Activated CD8-positive, alpha-beta T cell treated with anti-CD3 and anti-CD28 coated beads for 36 hours (primary cell): ENCODE results near the gene SF3B3. TPM values are rescaled to one million over a fixed set of nuclear protein-coding genes. Genes with fewer than 3 reads are reported as not detected.
A peak's percentile ranks its signal among the peaks of the same experiment; 100 is the strongest.

Experiments
- ATAC-seq: fragments of 200-7000 bp; cut with Tn5 transposase; one replicate; pipeline ENCODE4 v1.10.0; 2021; ENCODE audit warnings: mild to moderate bottlenecking, moderate library complexity
- CTCF ChIA-PET: fragments of 350-600 bp; sonication (Branson Sonifier 250); formaldehyde crosslinking; loops from one replicate; lab custom pipeline; 2021; ENCODE audit warnings: antibody characterized with exemption; lab: Charles Lee
- POLR2A ChIA-PET: fragments of 350-600 bp; sonication (Branson Sonifier 250); formaldehyde crosslinking; loops from one replicate; lab custom pipeline; 2021; ENCODE audit warnings: antibody characterized with exemption; lab: Charles Lee
- DNase-seq: peaks from one replicate; pipeline ENCODE4 v3.0.0-alpha.2; 2020
- H3K27ac Mint-ChIP-seq: one replicate; pipeline ENCODE4 v1.8.0; 2021; ENCODE audit warnings: mild to moderate bottlenecking, mixed read lengths
- H3K27me3 Mint-ChIP-seq: one replicate; pipeline ENCODE4 v1.8.0; 2021; ENCODE audit warnings: mixed read lengths
- H3K36me3 Mint-ChIP-seq: one replicate; pipeline ENCODE4 v1.8.0; 2021; ENCODE audit warnings: low read depth, mixed read lengths
- H3K4me1 Mint-ChIP-seq: one replicate; pipeline ENCODE4 v1.8.0; 2021; ENCODE audit warnings: low read depth, mixed read lengths
- H3K4me3 Mint-ChIP-seq: one replicate; pipeline ENCODE4 v1.8.0; 2021; ENCODE audit warnings: mild to moderate bottlenecking, moderate library complexity, mixed read lengths
- H3K9me3 Mint-ChIP-seq: one replicate; pipeline ENCODE4 v1.8.0; 2021; ENCODE audit warnings: mixed read lengths
- CTCF ChIP-seq: fragments of 200-600 bp; IDR thresholded peaks from one replicate; pipeline ENCODE4 v1.8.0; 2022; ENCODE audit warnings: antibody characterized with exemption, mild to moderate bottlenecking
- intact Hi-C: fragments of 100-400 bp; cut with micrococcal nuclease; formaldehyde crosslinking; loops from one replicate; pipeline ENCODE4 v1.10.0; 2022
- total RNA-seq, 2 experiments: library from RNA; stranded (reverse); gene quantifications; one replicate each; pipeline ENCODE4 v1.2.3, GENCODE V29; 2021

Gene SF3B3
- 100 to 1,000 TPM; 543 to 552 TPM for total RNA-seq

GRCh38 chr16:70523743-70524398, at the start of gene SF3B3:
Gene SF3B3 (plus strand): TSS chr16:70523816. CDS start chr16:70526657, 2,841 bp downstream.
- peak; percentile 70 for ATAC-seq
- TF ChIP-seq CTCF, result no peak
- Mint-ChIP-seq H3K27ac (peak within 1 kb of the TSS; percentile 98), H3K27me3 (no peaks in the 10 kb centered on the region), H3K9me3 (no peaks in the 10 kb centered on the region), H3K36me3 (peaks cover 47% of the 10 kb centered on the region), H3K4me1 (peaks cover 50% of the 10 kb centered on the region), H3K4me3 (peak within 1 kb of the TSS; percentile 88)
- intact Hi-C loops, result loop anchor here (10.0 kb wide), 2 partner anchors 139 to 239 kb away; partner anchors contain the start of gene AARS1
- POLR2A ChIA-PET, result interaction anchor here (0.9 to 2.9 kb wide), 13 partner anchors 9 to 272 kb away, joined by 3 to 23 read pairs (median 7); partner anchors contain the start of genes AARS1, DDX19A and EXOSC6
- peak; percentile 81 for DNase-seq
- CTCF ChIA-PET, result interaction anchor here (0.9 to 1.3 kb wide), 3 partner anchors 15 to 270 kb away, joined by 3 to 4 read pairs (median 3); no protein-coding TSS in a partner anchor

GRCh38 chr16:70474320-70475053, 49.1 kb upstream of the SF3B3 start:
- H3K27ac Mint-ChIP-seq, result no peak overlapping the region
- peaks cover 3% of the 10 kb centered on the region for H3K36me3 Mint-ChIP-seq
- intact Hi-C loops, result loop anchor here (5.0 kb wide), 1 partner anchor 82 kb away; no protein-coding TSS in a partner anchor
- ChIA-PET CTCF (no interaction called here), POLR2A (interaction anchor here (2.0 kb wide), 1 partner anchor 20 kb away, joined by 7 read pairs; the partner anchor contains the start of gene FCSK)
- no peak for ATAC-seq
- no peak overlapping the region for H3K4me3 Mint-ChIP-seq
- no peaks in the 10 kb centered on the region for H3K27me3 Mint-ChIP-seq
- no peaks in the 10 kb centered on the region for H3K9me3 Mint-ChIP-seq
- no peak for DNase-seq
- H3K4me1 Mint-ChIP-seq, result peaks cover 29% of the 10 kb centered on the region
- TF ChIP-seq CTCF, result no peak

GRCh38 chr16:70475054-70475871, 48.4 kb upstream of the SF3B3 start:
- ChIA-PET POLR2A (interaction anchor here (1.2 to 2.0 kb wide), 2 partner anchors 21 to 73 kb away, joined by 5 to 7 read pairs; partner anchors contain the start of gene FCSK), CTCF (interaction anchor here (1.3 kb wide), 1 partner anchor 95 kb away, joined by 3 read pairs; no protein-coding TSS in a partner anchor)
- no peaks in the 10 kb centered on the region for H3K27me3 Mint-ChIP-seq
- no peak for DNase-seq
- no peak for TF ChIP-seq CTCF
- peaks cover 3% of the 10 kb centered on the region for H3K36me3 Mint-ChIP-seq
- intact Hi-C loops, result loop anchor here (5.0 kb wide), 1 partner anchor 83 kb away; no protein-coding TSS in a partner anchor
- H3K9me3 Mint-ChIP-seq, result no peaks in the 10 kb centered on the region
- peaks cover 29% of the 10 kb centered on the region for H3K4me1 Mint-ChIP-seq
- ATAC-seq, result no peak
- H3K4me3 Mint-ChIP-seq, result no peak overlapping the region
- H3K27ac Mint-ChIP-seq, result peak overlapping the region; percentile 55

GRCh38 chr16:70476272-70477020, 47.2 kb upstream of the SF3B3 start:
- no peak for TF ChIP-seq CTCF
- peak; percentile 77 for DNase-seq
- Mint-ChIP-seq H3K36me3 (peaks cover 3% of the 10 kb centered on the region), H3K27ac (peak overlapping the region; percentile 92), H3K9me3 (no peaks in the 10 kb centered on the region), H3K27me3 (no peaks in the 10 kb centered on the region), H3K4me3 (peak overlapping the region; percentile 27), H3K4me1 (peaks cover 29% of the 10 kb centered on the region)
- intact Hi-C loops, result loop anchor here (5.0 kb wide), 1 partner anchor 84 kb away; no protein-coding TSS in a partner anchor
- ATAC-seq, result peak; percentile 96
- ChIA-PET POLR2A (interaction anchor here (0.8 to 3.5 kb wide), 8 partner anchors 13 to 188 kb away, joined by 3 to 27 read pairs (median 4); partner anchors contain the start of genes COG4, DDX19A, FCSK and SF3B3), CTCF (interaction anchor here (1.0 to 2.0 kb wide), 5 partner anchors 14 to 107 kb away, joined by 3 to 7 read pairs (median 3); no protein-coding TSS in a partner anchor)
